Sigmoid colon (tissue), 4 donors: Measurements from ENCODE around the gene ATP2B3.

Experiments
- CTCF ChIP-seq, 4 experiments: fragments of 450-650 bp in 3 of 4; fragments of 200-600 bp in 1 of 4; IDR thresholded peaks; one replicate each; pipeline ENCODE4 v1.5.1; 2016 to 2019; ENCODE audit warnings: antibody characterized with exemption in 4 of 4, mild to moderate bottlenecking in 3 of 4, moderate library complexity in 2 of 4
- EP300 ChIP-seq, 4 donors: sonication (generic); formaldehyde crosslinking; IDR thresholded peaks; one replicate each; pipeline ENCODE4 v1.6.1; 2017; ENCODE audit warnings: antibody characterized with exemption in 4 of 4
- POLR2A ChIP-seq, 2 donors: fragments of 450-650 bp; IDR thresholded peaks; one replicate each; pipeline ENCODE4 v1.6.1; 2016; ENCODE audit warnings: antibody characterized with exemption in 2 of 2, mild to moderate bottlenecking in 2 of 2, moderate library complexity in 2 of 2
- POLR2AphosphoS5 ChIP-seq, 4 donors: sonication (generic); formaldehyde crosslinking; IDR thresholded peaks; one replicate each; pipeline ENCODE4 v1.6.1; 2017; ENCODE audit warnings: antibody characterized with exemption in 4 of 4

- TF ChIP-seq CTCF (IDR thresholded peaks at IDR 0.05) (no peak), EP300 (IDR thresholded peaks at IDR 0.05) (no peak), POLR2A (IDR thresholded peaks at IDR 0.05) (no peak), POLR2AphosphoS5 (IDR thresholded peaks at IDR 0.05) (no peak)
Measured at GRCh38 chrX:153560466-153560865, 43.0 kb downstream of the ATP2B3 start.
